Midbrain (tissue), 1 donor: ENCODE data around the gene SLC6A3.

Experiments used
- DNase-seq: peaks from one replicate; lab custom pipeline; 2025; lab: John Stamatoyannopoulos, UW

The SLC6A3 gene

GRCh38 chr5:1347571-1347970 lies 97.7 kb downstream of the SLC6A3 start:
- no peak for DNase-seq

DNA sequence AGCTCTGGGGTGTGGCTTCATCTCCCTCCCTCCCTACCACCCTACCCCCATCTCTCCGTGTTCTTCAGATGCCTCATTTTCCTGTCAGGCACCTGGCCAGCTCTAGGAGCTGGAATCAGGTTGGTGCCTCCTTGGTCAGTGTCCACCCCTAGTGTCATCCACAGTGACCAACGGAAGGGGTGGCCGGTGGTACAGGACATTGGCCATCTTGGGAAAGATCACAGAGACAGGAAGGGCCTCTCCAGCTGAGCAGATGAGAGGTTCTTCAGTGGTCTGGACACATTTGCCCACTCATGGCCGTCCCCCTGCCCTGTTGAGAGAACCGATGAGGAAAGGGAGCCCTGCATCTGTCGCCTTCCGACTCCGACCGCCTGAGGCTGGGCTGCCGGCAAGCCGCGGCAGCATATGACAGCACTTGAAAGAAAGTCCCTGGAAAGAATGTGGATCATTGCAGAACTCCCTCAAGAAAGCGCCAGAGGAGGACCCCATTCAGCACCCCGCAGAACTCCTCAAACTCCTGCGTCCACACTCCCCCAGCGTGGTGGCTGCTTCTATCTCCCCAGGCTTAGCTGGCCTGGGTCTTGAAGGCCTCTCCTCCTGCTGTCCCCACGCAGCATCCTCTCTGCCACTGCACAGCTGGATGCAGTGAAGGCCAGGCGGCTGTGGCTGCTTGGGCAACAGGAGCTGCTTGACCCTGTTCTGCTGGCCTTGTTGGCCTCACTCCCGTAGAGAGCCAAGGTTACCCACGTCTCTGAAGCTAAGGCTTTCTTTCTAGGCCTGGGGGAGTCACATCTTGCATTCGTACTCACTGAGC lies 98.4 kb downstream of the SLC6A3 start:
- no peak for DNase-seq

GRCh38 chr5:1345876-1346626 lies 99.2 kb downstream of the SLC6A3 start:
- DNase-seq, result no peak

GRCh38 chr5:1344975-1345838 lies 100.0 kb downstream of the SLC6A3 start, which contains the start of gene CLPTM1L:
TSS of gene CLPTM1L (minus strand) at chr5:1345099. CDS start at chr5:1344841, 258 bp downstream.
- DNase-seq, result peak; percentile 90

DNA sequence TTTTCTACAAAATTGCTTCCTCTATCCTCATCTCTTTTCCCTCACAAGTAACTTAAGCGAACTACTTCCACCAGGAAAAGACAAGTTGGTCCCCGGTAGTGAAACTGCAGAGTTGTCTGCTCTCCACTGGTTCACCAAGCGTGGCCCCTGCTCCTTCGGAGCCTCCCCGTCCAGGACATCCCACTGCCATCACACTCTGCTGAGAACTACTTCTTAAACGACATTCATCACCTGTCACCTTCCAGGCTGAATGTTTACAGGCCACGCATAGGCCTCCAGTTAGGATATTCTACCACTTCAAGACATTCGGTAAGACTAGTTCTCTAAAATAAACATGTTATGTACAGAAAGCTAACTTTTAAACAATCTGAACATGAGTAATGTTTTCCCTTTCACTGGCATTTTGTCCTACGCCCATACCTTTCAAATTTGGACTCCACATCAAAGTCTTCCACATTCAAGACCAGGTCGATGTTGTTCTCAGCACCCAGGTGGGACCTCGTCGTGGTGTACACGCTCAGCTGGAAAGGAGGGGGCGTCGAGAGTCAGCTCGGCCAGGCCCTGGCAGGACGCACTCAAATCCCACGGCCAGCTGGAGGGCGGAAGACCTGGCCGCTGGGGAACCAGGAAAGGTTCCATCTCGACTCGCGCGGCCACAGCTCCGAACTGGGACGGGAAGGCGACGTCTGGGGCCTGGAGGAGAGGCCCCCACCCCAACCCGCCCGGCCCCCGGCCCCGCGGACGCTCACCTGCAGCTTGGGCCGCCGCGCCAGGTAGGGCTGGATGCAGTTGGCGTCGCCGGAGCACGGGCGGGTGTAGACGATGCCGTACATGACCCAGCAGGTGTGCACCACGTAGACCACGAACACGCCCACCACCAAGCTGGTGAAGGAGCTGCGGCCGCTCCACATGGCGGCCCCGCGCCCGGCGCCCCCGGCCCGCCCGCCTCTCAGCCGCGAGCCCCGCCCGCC lies 101.0 kb downstream of the SLC6A3 start:
- DNase-seq, result no peak

DNA sequence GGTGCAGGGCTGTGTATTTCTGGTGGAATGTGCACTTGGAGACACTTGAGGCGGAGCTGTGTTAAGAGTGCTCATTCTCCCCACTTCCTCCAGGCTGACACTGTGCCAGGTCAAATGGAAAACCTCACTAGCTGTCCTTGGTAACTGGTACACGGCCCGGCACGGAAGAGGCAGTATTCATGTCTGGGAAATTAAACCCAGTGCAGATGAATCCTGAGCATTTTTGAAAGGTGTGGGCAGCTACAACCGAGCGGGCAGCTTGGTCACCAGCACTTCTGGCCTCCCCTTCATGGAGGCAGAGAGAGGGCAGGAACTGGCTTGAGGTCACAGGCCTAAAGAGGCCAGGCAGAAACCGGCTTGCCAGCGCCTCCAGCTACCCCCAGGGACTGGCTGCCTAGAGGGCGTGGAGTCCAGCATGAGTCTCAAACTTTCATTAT lies 101.9 kb downstream of the SLC6A3 start:
- DNase-seq, result no peak
